HG03432 (cell line): ENCODE data around the gene CCNE1.
A peak's percentile ranks its signal among the peaks of the same experiment; 100 is the strongest.
"Not testable (repeated sequence)": the region's sequence is repeated elsewhere in the genome, so short reads cannot be mapped to it uniquely, and the experiment has no call there.

Source experiments
- ATAC-seq: cut with Tn5 transposase; IDR thresholded peaks from one replicate; pipeline ENCODE4 v1.9.1; 2021; ENCODE audit warnings: mild to moderate bottlenecking, moderate library complexity; ENCODE audit not compliant: unreplicated experiment

CCNE1 gene

DNA sequence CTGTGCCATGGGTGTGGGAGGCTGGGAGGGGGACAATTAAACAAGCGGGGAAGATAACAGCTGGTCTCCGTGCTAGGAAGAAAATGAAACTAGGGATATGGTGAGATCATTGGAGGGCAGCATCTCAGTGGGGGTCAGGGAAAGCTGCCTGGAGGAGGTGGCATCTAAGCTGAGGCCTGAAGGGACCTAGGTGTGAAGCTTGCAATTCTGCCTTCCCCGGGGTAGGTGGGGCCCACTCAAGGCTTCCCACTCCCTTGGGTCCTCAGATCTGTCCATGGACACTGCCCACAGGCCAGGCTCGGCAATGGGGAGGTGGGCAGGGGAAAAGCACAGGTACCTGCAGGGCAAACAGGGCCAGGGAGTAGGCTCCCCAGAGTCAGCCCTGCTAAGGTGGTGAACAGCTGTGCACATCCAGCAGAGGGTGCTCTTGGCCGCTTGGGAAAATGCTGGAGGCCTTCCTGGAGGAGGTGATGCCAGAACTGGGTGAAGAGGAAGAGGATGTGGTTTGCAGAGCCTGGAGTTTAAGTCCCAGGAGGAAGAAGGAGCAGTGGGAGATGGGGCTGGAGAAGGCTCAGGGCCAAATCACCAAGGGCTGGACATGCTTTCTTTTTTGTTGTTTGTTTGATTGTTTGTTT lies 25.7 kb upstream of the CCNE1 start:
- ATAC-seq: no peak

DNA sequence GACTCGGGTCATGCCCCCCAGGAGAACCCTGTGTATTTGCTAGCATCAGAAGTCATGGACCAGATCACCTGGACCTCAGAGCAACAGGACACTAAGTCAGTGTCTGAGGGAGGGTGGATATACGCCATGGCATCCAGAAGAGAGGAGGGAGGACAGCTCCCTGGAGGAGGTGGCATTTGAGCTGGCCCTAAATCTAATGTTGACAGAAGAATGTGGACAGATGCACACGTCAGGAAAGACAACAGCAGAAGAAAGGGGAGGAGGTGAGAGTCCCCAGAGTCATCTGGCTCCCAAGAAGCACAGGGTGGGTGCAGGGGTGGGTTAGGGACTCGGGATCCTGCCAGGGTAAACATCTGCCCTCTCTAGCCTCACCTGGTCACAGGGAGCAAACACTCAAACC lies 24.5 kb upstream of the CCNE1 start:
- ATAC-seq: no peak

DNA sequence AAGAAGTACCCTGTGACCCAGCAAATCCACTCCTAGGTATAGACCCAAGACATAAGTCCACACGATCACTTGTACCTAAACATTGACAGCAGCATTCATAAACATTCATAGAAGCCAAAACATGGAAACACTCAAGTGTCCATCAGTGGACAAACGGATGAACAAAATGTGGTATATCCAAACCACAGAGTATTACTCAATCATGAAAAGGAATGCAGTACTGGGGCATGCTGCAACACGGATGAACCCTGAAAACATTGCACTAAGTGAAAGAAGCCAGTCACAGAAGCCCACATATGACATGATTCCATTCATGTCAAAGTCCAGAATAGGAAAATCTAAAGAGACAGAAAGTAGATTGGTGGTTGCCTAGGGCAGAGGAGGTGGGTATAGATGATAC lies 22.8 kb upstream of the CCNE1 start:
- no peak for ATAC-seq

DNA sequence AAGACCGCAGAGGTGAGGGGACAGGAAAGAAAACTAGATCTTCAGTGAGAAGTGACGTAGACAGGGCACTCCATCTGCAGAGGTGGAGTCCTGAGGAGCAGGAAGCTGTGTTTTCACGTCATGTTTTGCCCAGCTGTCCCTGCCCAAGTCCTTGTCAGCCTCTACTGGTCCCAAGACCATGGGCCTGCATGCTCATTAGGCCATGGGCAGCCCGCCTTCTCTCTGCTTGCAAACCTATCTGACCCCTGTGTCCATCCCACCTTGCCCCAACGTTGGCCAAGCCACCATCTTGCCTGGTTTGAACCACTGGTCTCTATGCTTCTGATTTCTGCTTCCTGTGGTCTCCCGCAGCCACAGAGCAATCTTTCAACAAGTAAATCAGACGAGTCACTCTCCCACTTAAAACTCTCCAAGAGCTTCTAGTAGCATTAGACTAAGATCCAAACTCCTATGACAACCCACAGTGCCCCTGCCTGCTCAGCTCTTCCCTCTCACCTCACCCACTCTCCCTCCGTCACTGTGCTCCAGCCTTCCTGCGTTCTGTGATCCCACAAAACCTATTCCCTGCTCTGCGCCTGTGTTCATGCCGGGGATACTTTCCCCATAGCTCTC lies 18.6 kb upstream of the CCNE1 start:
- no peak for ATAC-seq

DNA sequence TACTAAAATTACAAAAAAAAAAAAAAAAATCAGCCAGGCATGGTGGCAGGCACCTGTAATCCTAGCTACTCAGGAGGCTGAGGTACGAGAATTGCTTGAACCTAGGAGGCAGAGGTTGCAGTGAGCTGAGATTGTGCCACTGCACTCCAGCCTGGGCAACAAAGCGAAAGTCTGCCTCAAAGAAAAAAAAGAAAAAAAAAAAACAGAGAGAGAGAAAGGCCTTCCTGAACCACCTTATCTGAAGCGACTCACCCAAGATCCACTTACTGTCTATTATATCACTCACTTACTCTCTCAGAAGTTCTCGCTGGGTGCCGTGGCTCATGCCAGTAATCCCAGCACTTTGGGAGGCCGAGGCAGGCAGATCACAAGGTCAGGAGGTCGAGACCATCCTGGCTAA lies 17.3 kb upstream of the CCNE1 start:
- not testable (repeated sequence) for ATAC-seq

DNA sequence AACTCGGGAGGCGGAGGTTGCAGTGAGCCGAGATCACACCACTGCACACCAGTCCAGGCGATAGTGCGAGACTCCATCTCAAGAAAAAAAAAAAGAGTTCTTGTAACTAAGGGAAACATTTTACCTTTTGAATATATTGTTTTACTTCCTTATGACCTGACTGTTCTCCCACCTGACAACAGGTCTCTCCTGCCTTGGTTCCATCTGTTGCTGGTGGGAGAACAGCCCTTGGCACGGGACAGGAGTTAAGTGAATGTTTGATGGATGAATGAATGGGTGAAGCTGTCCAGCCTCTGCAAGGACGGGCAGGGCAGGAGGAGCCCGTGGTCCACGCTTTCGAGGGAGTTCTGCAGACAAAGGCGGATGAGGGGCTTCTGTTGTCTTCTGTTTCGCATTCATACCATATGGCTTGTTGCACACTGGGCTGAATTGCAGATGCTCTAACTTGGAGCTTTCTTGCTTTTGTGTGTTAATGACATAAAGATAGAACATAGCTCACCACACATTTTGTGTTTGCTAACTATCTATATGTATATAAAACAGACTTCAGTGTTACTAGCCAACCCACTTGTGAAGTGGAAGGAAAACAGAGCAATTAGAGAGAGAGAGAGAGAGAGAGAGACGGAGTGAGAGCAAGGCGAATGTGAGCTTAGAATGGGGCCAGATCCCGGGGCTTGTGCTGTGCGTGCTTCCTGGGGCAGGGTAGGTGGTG lies 16.2 kb upstream of the CCNE1 start:
- ATAC-seq: no peak

DNA sequence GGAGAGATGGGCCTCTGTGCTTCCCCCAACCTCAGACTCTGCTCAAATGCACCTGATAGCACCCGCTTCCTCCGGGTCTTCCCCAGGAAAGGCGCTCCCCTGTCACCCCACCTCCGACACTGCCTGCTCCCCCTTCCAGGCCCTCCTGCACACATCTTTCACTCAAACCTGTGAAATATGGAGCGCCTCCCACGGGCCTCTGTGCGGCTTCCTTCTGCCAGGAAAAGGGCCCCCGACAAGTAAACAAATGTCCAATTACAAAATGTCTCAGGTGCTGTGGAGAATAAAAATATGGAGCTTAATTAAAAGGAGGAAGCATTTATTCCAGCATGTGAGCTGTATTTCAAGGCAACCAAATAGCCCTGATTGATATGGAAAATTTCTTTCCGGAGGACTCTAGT lies 15.6 kb upstream of the CCNE1 start:
- no peak for ATAC-seq

DNA sequence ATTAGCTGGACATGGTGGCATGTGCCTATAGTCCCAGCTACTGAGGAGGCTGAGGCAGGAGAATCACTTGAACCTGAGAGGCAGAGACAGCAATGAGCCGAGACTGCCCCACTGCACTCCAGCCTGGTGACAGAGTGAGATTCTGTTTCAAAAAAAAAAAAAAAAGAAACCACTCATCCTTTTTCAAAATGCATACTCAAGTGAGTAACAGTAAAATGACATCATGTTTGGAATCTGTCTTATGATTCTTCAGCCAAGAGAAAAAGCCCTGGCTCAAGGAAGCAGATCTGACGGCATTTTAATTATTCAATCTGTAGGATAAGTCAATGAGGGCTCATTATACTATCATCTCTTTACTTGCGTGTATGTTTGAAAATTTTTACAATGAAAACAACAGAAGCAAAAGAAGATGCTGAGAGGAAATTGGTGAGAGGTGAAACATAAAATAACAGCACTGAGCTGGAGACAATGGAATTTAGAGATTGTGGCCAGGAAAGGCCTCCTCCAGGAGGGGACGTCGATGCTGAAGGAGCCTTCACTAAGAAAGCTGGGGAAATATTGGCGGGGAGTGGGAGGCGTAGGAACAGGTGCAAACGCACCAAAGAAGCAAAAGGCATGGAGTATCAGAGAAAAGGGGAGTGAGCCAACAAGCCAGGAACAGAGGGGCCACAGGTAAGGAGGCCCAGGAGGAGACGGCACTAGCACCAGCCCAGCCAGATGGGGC lies 12.9 kb upstream of the CCNE1 start:
- no peak for ATAC-seq

DNA sequence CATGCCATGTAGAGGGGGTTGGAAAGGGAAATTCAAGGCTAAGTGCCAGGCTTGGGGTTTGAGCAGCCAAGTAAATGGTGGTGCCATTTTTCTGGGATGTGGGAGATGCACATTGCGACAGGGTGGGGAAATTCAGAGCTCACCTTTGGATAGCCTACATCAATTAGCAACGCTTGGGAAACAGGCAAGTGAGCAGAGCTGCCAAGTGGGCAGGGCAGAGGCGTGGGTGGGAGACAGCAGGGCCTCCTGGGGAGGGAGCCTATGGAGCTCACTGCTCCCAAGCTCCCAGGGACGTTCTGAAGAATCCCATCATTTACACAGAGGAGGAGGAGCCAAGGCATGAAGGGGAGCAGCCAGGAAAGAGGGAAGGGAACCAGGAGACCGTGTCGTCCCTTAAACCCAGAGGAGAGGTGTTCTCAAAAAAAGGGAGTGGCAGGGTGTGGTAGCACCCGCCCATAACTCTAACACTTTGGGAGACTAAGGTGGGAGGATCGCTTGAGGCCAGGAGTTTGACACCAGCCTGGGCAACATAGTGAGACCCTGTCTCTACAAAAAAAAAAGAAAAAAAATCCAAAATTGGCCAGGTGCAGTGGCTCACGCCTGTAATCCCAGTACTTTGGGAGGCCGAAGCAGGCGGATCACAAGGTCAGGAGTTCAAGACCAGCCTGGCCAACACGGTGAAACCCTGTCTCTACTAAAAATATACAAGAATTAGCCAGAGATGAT lies 11.5 kb upstream of the CCNE1 start:
- ATAC-seq: no peak

DNA sequence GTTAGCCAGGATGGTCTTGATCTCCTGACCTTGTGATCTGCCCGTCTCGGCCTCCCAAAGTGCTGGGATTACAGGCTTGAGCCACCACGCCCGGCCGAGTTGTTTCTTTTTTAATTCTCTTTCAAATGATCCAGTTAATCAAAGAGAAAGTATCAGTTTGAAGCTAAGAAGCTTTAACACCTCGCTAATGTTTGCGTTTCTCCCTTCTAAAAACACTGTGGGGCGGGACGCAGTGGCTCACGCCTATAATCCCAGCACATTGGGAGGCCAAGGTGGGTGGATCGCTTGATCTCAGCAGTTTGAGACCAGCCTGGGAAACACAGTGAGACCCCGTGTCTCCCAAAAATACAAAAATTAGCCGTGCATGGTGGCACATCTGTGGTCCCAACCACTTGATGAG lies 7.8 kb upstream of the CCNE1 start:
- ATAC-seq: not testable (repeated sequence)

DNA sequence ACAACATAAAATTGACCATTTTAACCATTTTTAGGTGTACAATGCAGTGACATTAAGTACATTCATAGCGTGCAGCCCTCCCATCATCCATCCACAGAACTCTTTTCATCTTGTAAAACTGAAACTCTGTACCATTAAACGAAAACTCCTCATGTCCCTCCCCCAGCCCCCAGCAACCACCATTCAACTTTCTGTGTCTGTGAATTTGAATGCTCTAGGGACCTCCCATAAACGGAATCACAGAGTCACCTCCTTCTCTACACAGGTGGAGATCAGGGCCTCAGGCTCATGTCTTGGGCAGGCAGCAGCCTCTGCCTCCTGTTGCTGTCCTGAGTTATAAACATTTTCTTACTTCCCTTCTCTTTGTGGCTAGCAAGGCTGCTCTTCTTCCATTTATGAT lies 7.3 kb upstream of the CCNE1 start:
- peak; percentile 87 for ATAC-seq

DNA sequence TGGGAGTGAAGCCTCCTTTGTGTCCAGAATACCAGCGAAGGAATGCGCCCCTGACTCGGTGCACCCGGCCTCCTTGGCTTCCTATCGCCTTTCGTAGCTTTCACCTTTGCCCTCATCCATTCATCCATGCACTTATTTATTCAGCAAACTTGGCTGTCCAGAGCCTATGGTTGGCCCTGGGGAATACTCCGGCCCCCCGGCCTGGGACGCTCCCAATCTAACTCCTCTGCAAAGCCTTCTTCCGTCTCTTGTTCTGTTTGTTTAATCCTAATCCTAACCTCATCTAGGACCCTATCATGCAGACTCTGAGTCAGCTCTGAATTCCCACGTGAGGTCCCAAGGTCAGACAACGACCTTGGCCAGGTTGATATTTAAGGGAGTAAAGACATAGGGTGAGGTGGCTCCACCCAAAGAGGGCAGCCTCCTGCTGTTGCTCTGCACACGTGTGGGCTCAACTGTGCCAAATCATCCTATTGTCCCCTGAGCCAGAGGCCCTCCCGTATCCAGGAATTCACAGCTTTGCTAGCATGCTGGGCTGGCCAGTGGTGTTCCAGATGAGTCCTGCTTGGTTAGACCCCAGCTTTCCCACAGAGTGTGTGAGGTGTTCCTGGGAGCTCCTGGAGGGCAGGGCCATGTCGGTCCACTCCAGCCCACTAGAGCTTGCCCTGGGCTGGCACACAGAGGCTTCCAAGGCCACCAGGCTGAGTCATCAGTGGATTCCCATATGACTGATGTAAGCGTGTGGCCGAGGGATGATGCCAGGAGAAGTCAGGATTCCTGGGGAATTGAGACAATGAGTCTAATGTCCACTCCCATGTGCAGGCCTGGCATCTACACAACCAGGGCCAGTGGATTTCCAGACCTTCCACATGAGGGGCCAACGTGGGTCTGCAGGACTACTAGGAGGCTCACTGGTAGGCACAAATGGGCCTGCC lies 6.5 kb upstream of the CCNE1 start:
- no peak for ATAC-seq

DNA sequence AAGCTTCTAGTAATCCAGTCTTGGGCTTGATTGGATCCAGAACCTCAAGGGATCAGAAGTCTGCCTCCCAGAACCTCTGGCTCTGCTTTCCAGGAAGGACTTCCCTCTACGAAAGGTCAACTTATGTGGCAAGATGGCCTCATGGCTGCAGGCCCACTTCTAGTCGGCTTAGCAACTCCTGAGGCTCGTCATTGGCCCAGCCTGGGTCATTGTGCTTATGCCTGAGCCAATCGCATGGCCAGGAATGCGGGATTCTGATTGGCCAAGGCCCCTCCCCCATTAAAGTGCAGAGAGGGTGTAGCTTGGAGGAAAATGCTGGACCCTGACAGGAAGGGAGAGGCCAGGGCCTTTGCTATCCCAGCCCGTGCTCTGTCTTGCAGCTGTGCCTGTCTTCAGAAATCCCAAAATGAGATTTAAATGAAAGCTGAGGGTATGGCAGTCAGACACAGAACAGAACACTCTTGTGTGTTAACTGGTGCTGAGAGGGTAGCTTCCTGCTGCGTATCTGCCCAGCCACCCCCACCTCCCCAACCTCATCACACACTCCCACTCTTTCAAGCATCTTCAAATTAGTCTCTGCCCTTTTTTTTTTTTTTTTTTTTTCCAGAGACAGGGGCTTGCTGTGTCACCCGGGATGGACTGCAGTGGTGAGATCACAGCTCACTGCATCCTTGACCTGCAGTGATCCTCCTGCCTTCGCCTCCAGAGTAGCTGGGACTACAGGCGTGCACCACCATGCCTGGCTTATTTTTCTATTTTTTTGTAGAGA lies 5.5 kb upstream of the CCNE1 start:
- no peak for ATAC-seq

DNA sequence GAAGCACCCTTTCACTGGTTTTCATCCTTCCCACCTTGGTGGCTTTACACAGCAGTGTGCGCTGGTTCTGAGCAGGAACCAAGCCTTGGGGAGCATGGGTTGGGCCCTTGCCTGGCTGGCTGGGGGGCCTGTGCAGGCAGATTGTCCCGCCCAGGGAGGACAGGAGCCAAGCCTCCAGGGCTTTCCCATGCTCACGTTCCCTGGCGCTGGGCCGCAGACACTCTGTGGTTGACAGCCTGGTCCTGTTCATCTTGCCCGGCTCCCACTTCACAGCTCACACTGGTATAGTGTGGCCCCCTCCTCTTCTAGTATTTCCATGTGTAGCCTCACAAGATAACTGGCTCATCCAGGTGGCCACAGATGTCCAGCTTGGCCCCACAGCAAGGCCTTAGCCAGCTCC lies 4.6 kb upstream of the CCNE1 start:
- no peak for ATAC-seq

DNA sequence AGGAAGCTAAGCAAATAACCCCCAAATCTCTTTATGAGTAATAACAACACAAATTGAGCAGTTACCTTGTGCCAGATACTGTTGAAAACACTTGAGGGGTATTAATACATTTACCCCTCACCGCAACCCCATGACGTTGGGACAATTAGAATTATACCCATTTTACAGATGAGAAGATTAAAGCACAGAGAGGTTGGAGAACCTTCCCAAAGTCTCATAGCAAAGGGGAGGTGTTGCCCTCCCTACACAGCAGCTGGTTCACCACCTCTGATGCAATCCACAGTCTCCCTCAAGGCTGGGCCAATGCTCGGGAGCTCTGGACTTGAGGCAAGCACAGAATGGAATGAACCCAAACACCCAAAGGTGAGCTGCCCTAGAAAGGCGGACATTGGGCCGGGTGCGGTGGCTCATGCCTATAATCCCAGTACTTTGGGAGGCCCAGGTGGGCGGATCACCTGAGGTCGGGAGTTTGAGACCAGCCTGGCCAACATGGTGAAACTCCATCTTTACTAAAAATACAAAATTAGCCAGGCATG lies 3.9 kb upstream of the CCNE1 start:
- ATAC-seq: no peak

DNA sequence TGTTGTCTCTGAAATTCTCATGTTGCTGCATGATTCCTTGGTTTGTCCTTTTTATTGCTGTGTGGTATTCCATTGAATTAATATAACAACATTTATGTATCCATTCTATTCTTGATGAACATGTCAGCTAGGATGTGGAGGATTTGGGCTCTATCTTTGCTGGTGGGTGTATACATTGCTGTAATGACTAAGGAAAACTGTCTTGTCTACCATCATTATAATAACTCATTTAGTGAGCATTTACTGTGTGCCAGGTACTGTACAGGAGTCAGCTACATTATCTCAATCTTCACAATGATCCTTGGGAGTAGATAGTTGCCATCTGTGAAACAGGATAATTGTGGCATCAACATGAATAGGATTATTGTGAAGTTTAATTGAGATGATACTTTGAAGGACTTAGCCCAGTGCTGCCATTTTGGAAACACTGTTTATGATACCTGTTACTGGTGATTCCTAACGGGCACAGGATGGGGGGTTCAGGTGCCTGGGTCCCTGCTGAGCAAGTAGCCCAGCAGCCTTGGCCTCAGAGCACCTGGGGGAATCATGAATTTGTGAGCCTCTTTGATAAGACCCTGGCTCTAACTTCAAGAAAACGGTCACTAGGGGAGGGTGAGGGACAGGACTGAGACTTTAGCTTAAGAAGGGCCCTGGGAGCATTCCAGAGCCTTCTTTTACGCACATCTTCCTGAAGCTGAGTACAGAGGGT lies 1.8 kb upstream of the CCNE1 start:
- no peak for ATAC-seq

DNA sequence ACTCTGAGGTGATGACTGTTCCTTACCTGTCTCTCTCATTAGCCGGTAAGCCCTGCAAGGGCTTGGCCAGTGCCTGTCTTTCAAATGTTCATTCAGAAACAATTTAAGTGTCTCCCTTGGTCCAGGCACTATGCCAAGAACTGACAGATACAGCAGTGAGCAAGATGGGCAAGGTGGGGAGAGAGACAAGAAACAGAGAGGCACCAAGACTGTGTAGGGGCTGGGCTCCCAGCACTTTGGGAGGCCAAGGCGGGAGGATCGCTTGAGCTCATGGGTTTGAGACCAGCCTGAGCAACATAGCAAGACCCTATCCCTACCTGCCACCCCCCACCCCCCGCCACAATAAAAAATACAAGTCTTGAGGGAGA lies 1.3 kb upstream of the CCNE1 start:
- ATAC-seq: no peak

DNA sequence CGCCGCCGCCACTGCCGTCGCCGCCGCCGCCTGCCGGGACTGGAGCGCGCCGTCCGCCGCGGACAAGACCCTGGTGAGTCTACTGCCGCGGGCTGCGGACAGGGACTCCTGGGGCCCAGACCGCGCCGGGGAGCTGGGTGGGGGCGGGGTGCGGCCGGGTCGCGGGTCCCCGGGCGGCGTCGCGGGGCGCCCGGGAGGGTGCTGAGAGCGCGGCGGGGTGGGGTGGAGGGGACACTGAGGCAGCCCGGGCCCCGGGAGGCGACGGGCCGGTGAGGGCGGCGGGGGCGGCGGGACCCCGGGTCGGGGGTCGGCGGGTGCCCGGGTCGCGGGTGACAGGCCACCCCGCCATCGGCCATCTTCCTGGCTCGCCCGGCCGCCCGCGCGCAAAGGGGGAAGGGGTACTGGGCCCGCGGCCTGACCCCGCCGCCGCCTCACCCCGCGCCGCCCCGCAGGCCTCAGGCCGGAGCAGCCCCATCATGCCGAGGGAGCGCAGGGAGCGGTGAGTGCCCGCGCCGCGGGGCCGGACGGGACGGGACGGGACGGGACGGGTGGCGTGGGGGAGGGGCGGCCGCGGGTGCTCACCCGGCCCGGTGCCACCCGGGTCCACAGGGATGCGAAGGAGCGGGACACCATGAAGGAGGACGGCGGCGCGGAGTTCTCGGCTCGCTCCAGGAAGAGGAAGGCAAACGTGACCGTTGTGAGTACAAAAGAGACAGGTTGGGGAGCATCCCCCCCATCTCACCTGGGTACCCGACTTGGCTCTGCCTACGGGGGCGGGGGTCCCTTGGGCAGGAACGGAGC lies 489 bp downstream of the CCNE1 start:
- peak; percentile 19 for ATAC-seq
